Activated T-cell treated with anti-CD3 and anti-CD28 coated beads for 24 hours (primary cell): ENCODE data around the gene RAB11FIP4.

Experiments used
- DNase-seq: peaks from one replicate; pipeline ENCODE4 v3.0.0-alpha.2; 2020; ENCODE audit warnings: low read depth

Gene RAB11FIP4

GRCh38 chr17:31525801-31526549 is 134.5 kb downstream of the RAB11FIP4 start:
- no peak for DNase-seq

- DNase-seq: no peak
Observed at GRCh38 chr17:31527606-31528005, 136.1 kb downstream of the RAB11FIP4 start.

- DNase-seq: no peak
Observed at GRCh38 chr17:31528291-31528874, 136.9 kb downstream of the RAB11FIP4 start.

GRCh38 chr17:31529841-31530251 is 138.4 kb downstream of the RAB11FIP4 start:
- DNase-seq: no peak

- no peak for DNase-seq
Observed at GRCh38 chr17:31530391-31530985, 139.0 kb downstream of the RAB11FIP4 start.

GRCh38 chr17:31531336-31531980 is 140.0 kb downstream of the RAB11FIP4 start:
- DNase-seq: no peak

GRCh38 chr17:31532081-31532480 is 140.6 kb downstream of the RAB11FIP4 start:
- no peak for DNase-seq

- no peak for DNase-seq
Observed at GRCh38 chr17:31532526-31532925, 141.1 kb downstream of the RAB11FIP4 start.

- DNase-seq: peak; percentile 27
Observed at GRCh38 chr17:31533546-31534155, 142.2 kb downstream of the RAB11FIP4 start.

- no peak for DNase-seq
Observed at GRCh38 chr17:31534223-31534888, 142.9 kb downstream of the RAB11FIP4 start.

GRCh38 chr17:31535581-31535981 is 144.1 kb downstream of the RAB11FIP4 start:
- no peak for DNase-seq

GRCh38 chr17:31536451-31536850 is 145.0 kb downstream of the RAB11FIP4 start:
- DNase-seq: no peak

- DNase-seq: no peak
Observed at GRCh38 chr17:31537565-31538011, 146.1 kb downstream of the RAB11FIP4 start.

GRCh38 chr17:31538080-31538762 is 146.7 kb downstream of the RAB11FIP4 start:
- DNase-seq: no peak

GRCh38 chr17:31540602-31541307 is 149.3 kb downstream of the RAB11FIP4 start:
- DNase-seq: no peak

- DNase-seq: no peak
Observed at GRCh38 chr17:31541559-31541958, 150.1 kb downstream of the RAB11FIP4 start.

- DNase-seq: no peak
Observed at GRCh38 chr17:31544186-31544585, 152.7 kb downstream of the RAB11FIP4 start.

GRCh38 chr17:31546650-31547049 is 155.2 kb downstream of the RAB11FIP4 start:
- DNase-seq: no peak

- no peak for DNase-seq
Observed at GRCh38 chr17:31548709-31549108, 157.2 kb downstream of the RAB11FIP4 start.

GRCh38 chr17:31549121-31549524 is 157.6 kb downstream of the RAB11FIP4 start:
- DNase-seq: peak; percentile 23
